Neuronal stem cell (in vitro differentiated cells): ENCODE data around the gene UBXN6.

Experiments
- DNase-seq: peaks from one replicate; pipeline ENCODE4 v3.0.0-alpha.2; 2013; ENCODE audit warnings: low spot score
- H2AFZ ChIP-seq: one replicate; pipeline ENCODE4 v1.6.1; 2013; ENCODE audit warnings: mild to moderate bottlenecking, low read length, inconsistent platforms
- H2AK5ac ChIP-seq: 2 replicates; pipeline ENCODE4 v1.6.1; 2013; ENCODE audit warnings: low read depth, mild to moderate bottlenecking, inconsistent platforms, low read length, moderate library complexity, mixed read lengths
- H2BK120ac ChIP-seq: 2 replicates; pipeline ENCODE4 v1.6.1; 2013; ENCODE audit warnings: low read depth, mild to moderate bottlenecking, inconsistent platforms, low read length, moderate library complexity, mixed read lengths
- H2BK12ac ChIP-seq: one replicate; pipeline ENCODE4 v1.6.1; 2013; ENCODE audit warnings: low read length, inconsistent platforms
- H2BK15ac ChIP-seq: 2 replicates; pipeline ENCODE4 v1.6.1; 2013; ENCODE audit warnings: mild to moderate bottlenecking, low read length, inconsistent platforms, mixed read lengths
- H2BK5ac ChIP-seq: one replicate; pipeline ENCODE4 v1.6.1; 2013; ENCODE audit warnings: inconsistent platforms, mild to moderate bottlenecking, low read length, moderate library complexity
- H3K14ac ChIP-seq: one replicate; pipeline ENCODE4 v1.6.1; 2013; ENCODE audit warnings: low read length, inconsistent platforms
- H3K18ac ChIP-seq: 2 replicates; pipeline ENCODE4 v1.6.1; 2013; ENCODE audit warnings: low read length, inconsistent platforms
- H3K23ac ChIP-seq: 2 replicates; pipeline ENCODE4 v1.6.1; 2013; ENCODE audit warnings: low read depth, mild to moderate bottlenecking, mixed read lengths, low read length, inconsistent platforms; ENCODE audit not compliant: poor library complexity
- H3K27ac ChIP-seq: replicated peaks from 3 replicates; pipeline ENCODE4 v1.5.1; 2013; ENCODE audit warnings: low read length, inconsistent platforms
- H3K27me3 ChIP-seq, 3 experiments: 2 replicates each; pipeline ENCODE4 v1.6.1; 2013; ENCODE audit warnings: low read length in 3 of 3, mild to moderate bottlenecking in 2 of 3, inconsistent platforms in 1 of 3, low read depth in 1 of 3, mixed read lengths in 1 of 3, moderate library complexity in 1 of 3; ENCODE audit not compliant: control insufficient read depth in 3 of 3, insufficient read depth in 3 of 3
- H3K36me3 ChIP-seq, 2 donors: replicated peaks in 1 of 2; 2 replicates each; pipeline ENCODE4 v1.6.1; 2013; ENCODE audit warnings: low read length in 2 of 2; ENCODE audit not compliant: control insufficient read depth in 2 of 2, insufficient read depth in 2 of 2
- H3K4ac ChIP-seq: 2 replicates; pipeline ENCODE4 v1.6.1; 2013; ENCODE audit warnings: inconsistent platforms, mild to moderate bottlenecking, low read length, moderate library complexity
- H3K4me1 ChIP-seq, 2 donors: 1 replicate in 1 of 2; 2 replicates in 1 of 2; pipeline ENCODE4 v1.6.1; 2013; ENCODE audit warnings: low read length in 2 of 2, low read depth in 1 of 2; ENCODE audit not compliant: control insufficient read depth in 2 of 2, insufficient read depth in 1 of 2
- H3K4me2 ChIP-seq: one replicate; pipeline ENCODE4 v1.6.1; 2013; ENCODE audit warnings: mild to moderate bottlenecking, low read length, inconsistent platforms; ENCODE audit not compliant: insufficient read depth, poor library complexity, severe bottlenecking
- H3K4me3 ChIP-seq, 2 donors: 2 replicates each; pipeline ENCODE4 v1.5.1; 2013; ENCODE audit warnings: low read length in 2 of 2, mild to moderate bottlenecking in 2 of 2, inconsistent platforms in 1 of 2, moderate library complexity in 1 of 2
- H3K79me1 ChIP-seq: one replicate; pipeline ENCODE4 v1.6.1; 2013; ENCODE audit warnings: low read depth, mild to moderate bottlenecking, inconsistent platforms, low read length, moderate library complexity
- H3K9ac ChIP-seq: one replicate; pipeline ENCODE4 v1.6.1; 2013; ENCODE audit warnings: mild to moderate bottlenecking, low read depth, low read length, inconsistent platforms; ENCODE audit not compliant: poor library complexity
- H3K9me3 ChIP-seq, 2 donors: replicated peaks in 1 of 2; 2 replicates each; pipeline versions ENCODE3 to v1.6.1; 2013; ENCODE audit warnings: low read length in 2 of 2, mild to moderate bottlenecking in 2 of 2, inconsistent platforms in 1 of 2, low read depth in 1 of 2, mixed read lengths in 1 of 2, moderate library complexity in 1 of 2; ENCODE audit not compliant: control insufficient read depth in 2 of 2, insufficient read depth in 1 of 2
- H4K8ac ChIP-seq: one replicate; pipeline ENCODE4 v1.6.1; 2013; ENCODE audit warnings: low read depth, mild to moderate bottlenecking, inconsistent platforms, low read length, moderate library complexity
- H4K91ac ChIP-seq: one replicate; pipeline ENCODE4 v1.6.1; 2013; ENCODE audit warnings: low read length, low read depth, mild to moderate bottlenecking, inconsistent platforms; ENCODE audit not compliant: poor library complexity
- WGBS, 2 donors: extraction: QIAGEN DNeasy Blood & Tissue Kit; methylation state at CpG; one replicate each; pipeline ENCODE4 v1.1.7; 2013; ENCODE audit warnings: missing lambda C conversion rate in 2 of 2, mixed read lengths in 1 of 2; ENCODE audit not compliant: insufficient read length in 2 of 2, insufficient replicate concordance in 1 of 2; ENCODE audit errors: extremely low coverage in 2 of 2; 5-methylcytosine and 5-hydroxymethylcytosine counted together

Gene UBXN6

DNA sequence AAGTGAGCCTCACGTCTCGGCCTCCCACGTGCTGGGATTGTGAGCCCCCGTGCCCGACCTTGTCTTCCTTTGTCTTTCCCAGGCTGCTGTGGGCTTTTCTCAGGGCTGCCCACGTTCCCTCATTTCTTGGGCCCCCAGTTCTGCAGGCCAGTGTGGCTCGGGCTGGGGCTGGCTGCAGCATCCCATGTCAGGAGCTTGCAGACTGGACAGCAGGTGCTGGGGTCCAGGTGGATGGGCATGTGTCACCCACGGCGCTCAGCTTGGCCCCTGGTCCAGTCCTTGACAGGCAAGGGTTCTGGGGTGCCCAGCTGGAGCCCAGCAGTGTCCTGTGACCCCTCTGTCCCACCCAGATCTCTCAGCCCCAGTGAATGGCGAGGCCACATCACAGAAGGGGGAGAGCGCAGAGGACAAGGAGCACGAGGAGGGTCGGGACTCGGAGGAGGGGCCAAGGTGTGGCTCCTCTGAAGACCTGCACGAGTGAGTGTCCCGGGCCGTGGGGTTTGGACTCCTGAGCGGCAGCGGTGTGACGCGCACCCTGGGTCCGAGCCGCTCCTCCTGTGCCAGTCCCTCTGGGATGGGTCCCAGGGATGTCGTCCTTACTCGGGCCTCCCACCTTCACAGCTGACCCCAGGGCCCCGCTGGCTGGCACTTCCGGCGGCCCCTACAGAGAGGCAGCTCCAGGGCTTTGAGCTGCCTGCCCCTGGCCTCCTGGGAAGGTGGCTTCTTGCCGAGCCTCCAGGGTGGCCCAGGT lies 43.4 kb upstream of the UBXN6 start:
- Histone ChIP-seq H2AK5ac (no peak overlapping the region), H2BK15ac (no peak overlapping the region), H3K4ac (no peak overlapping the region), H3K9me3 (no peaks in the 10 kb centered on the region), H3K4me1 (peaks cover 0 to 11% of the 10 kb centered on the region in 2 donors), H2BK12ac (no peak overlapping the region), H3K18ac (no peak overlapping the region), H3K4me3 (no peak overlapping the region), H3K79me1 (peaks cover 7% of the 10 kb centered on the region), H3K9ac (no peak overlapping the region), H4K91ac (no peak overlapping the region), H3K23ac (peak overlapping the region; percentile 12), H2AFZ (no peak overlapping the region), H2BK120ac (no peak overlapping the region), H2BK5ac (no peak overlapping the region), H3K27ac (no peak overlapping the region), H3K36me3 (peaks cover 49 to 79% of the 10 kb centered on the region in 2 donors), H3K27me3 (no peaks in the 10 kb centered on the region), H3K14ac (no peak overlapping the region), H4K8ac (no peak overlapping the region), H3K4me2 (no peak overlapping the region)
- no peak for DNase-seq
- no CpG with 5 or more reads among the region's 29 CpGs for WGBS, 2 donors

DNA sequence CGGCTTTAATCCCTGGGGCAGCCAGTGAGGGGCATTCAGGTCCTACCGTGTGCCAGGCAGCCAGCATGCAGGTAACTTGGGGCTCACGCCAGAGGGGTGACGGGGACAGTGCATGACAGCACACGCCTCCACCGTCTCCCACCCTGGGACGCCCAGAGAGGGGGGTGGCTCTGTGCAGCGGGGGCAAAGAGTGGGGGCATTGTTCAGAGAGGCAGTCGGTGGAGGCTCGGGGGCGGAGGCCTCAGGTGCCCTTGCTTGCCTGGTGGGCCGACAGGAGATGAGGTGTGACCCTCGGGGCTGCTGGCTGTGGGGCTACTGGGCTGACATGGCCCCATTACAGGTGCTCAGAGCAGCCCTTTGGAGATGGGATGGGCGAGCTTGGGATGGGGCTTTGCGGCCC lies 42.3 kb upstream of the UBXN6 start:
- H3K9me3 ChIP-seq, result no peaks in the 10 kb centered on the region
- peak overlapping the region; percentile 64 for H3K18ac ChIP-seq
- peaks cover 0 to 11% of the 10 kb centered on the region in 2 donors for H3K4me1 ChIP-seq
- H4K8ac ChIP-seq, result no peak overlapping the region
- H2BK5ac ChIP-seq, result no peak overlapping the region
- no peak overlapping the region for H3K9ac ChIP-seq
- no peak overlapping the region for H3K4me3 ChIP-seq
- H3K79me1 ChIP-seq, result peaks cover 4% of the 10 kb centered on the region
- no peak overlapping the region for H3K14ac ChIP-seq
- no peak overlapping the region for H2AK5ac ChIP-seq
- peaks cover 48 to 81% of the 10 kb centered on the region in 2 donors for H3K36me3 ChIP-seq
- H2BK12ac ChIP-seq, result no peak overlapping the region
- no peak overlapping the region for H3K4ac ChIP-seq
- no peak for DNase-seq
- no peak overlapping the region for H3K27ac ChIP-seq
- no peak overlapping the region for H4K91ac ChIP-seq
- no CpG with 5 or more reads among the region's 15 CpGs for WGBS, 2 donors
- peak overlapping the region; percentile 55 for H3K23ac ChIP-seq
- no peak overlapping the region for H3K4me2 ChIP-seq
- H2BK120ac ChIP-seq, result no peak overlapping the region
- H3K27me3 ChIP-seq, result no peaks in the 10 kb centered on the region
- no peak overlapping the region for H2BK15ac ChIP-seq
- no peak overlapping the region for H2AFZ ChIP-seq

DNA sequence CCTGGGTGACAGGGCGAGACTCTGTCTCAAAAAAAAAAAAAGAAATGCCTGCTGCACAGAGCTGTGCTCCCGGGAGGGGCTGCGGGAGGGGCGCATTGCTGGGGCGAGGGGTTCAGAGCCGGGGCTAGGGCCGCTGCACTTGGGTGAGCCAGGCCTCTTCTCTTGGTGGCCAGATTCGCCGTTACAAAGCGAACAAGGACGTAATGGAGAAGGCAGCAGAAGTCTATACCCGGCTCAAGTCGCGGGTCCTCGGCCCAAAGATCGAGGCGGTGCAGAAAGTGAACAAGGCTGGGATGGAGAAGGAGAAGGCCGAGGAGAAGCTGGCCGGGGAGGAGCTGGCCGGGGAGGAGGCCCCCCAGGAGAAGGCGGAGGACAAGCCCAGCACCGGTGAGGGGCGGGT lies 41.7 kb upstream of the UBXN6 start:
- Histone ChIP-seq H3K14ac (no peak overlapping the region), H2BK5ac (no peak overlapping the region), H3K27me3 (no peaks in the 10 kb centered on the region), H3K18ac (no peak overlapping the region), H3K36me3 (peaks cover 45 to 82% of the 10 kb centered on the region in 2 donors), H3K4me1 (peaks cover 0 to 11% of the 10 kb centered on the region in 2 donors), H3K4me3 (no peak overlapping the region), H3K9me3 (no peaks in the 10 kb centered on the region), H2AFZ (no peak overlapping the region), H2BK15ac (no peak overlapping the region), H3K4me2 (no peak overlapping the region), H3K4ac (no peak overlapping the region), H3K23ac (no peak overlapping the region), H2BK120ac (no peak overlapping the region), H2BK12ac (no peak overlapping the region), H4K91ac (no peak overlapping the region), H3K27ac (no peak overlapping the region), H2AK5ac (no peak overlapping the region), H3K9ac (no peak overlapping the region), H3K79me1 (peaks cover 5% of the 10 kb centered on the region), H4K8ac (no peak overlapping the region)
- DNase-seq, result no peak
- WGBS, 2 donors, result no CpG with 5 or more reads among the region's 23 CpGs

DNA sequence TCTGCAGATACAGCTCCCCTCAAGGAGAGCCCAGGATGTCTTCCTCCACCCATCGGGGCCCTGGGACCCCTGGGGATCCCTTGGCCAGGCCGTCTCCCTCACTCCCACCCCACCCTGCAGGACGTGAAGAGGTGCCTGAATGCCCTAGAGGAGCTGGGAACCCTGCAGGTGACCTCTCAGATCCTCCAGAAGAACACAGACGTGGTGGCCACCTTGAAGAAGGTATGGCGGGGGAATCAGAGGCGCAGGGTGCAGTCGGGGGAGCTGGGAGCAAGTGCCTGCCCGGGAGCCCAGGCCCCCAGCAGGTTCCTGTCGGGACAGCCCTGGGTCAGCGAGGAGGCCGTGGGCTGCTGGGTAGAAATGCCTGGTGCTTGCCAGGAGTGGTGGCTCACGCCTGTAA lies 41.1 kb upstream of the UBXN6 start:
- H3K36me3 ChIP-seq, result peaks cover 49 to 88% of the 10 kb centered on the region in 2 donors
- H3K4ac ChIP-seq, result no peak overlapping the region
- no peak overlapping the region for H3K14ac ChIP-seq
- H4K91ac ChIP-seq, result no peak overlapping the region
- WGBS, 2 donors, result no CpG with 5 or more reads among the region's 12 CpGs
- no peak overlapping the region for H2BK120ac ChIP-seq
- H2BK5ac ChIP-seq, result no peak overlapping the region
- no peak overlapping the region for H2AFZ ChIP-seq
- no peak for DNase-seq
- no peak overlapping the region for H3K23ac ChIP-seq
- H2AK5ac ChIP-seq, result no peak overlapping the region
- no peak overlapping the region for H3K4me2 ChIP-seq
- no peak overlapping the region for H2BK15ac ChIP-seq
- no peaks in the 10 kb centered on the region for H3K9me3 ChIP-seq
- peaks cover 6% of the 10 kb centered on the region for H3K79me1 ChIP-seq
- H3K4me3 ChIP-seq, result no peak overlapping the region
- H3K27me3 ChIP-seq, result no peaks in the 10 kb centered on the region
- H3K4me1 ChIP-seq, result peaks cover 0 to 10% of the 10 kb centered on the region in 2 donors
- no peak overlapping the region for H3K18ac ChIP-seq
- H4K8ac ChIP-seq, result no peak overlapping the region
- H2BK12ac ChIP-seq, result no peak overlapping the region
- no peak overlapping the region for H3K27ac ChIP-seq
- no peak overlapping the region for H3K9ac ChIP-seq
